ENCODE data around the gene SLC4A11.

Gene SLC4A11

DNA sequence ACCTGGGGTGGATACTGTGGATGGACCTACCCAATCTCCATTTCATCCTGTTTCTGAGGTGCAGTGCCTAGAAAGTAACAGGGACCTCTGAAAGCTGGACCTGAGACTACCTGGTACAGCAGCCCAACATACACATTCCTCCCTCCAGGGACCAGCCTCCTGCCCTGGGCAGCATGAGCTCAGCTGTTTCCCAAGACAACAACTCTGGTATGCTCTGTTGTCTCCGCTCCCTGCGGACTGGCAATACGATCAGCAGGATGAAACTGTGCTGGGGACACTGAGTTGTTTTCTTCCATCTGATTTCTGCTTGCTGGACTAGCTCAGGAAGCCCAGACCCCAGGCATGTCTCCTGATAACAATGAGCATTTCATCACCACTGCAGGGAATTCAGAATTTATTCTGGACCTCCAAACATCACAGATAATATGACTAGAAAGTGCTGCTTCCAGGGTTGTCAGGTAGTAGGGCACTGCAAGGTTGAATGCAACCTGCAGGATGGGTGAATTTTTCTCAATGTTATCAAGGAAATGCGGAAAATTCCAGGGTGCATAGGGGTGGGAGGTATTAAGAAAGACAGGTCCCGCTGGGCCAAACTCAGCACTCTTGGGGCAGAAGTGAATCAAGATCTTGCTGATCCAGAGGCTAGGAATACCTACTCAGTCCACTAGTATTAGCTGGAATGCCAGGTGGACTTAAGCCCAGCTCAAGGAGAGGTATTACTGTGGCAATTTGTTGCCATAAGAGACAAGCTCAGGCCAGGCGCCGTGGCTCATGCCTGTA lies 38.9 kb upstream of the SLC4A11 start:
- peaks cover 7% of the 10 kb centered on the region; the same call in 1 of the 2 replicates for H3K36me3 ChIP-seq
- no peak for DNase-seq

DNA sequence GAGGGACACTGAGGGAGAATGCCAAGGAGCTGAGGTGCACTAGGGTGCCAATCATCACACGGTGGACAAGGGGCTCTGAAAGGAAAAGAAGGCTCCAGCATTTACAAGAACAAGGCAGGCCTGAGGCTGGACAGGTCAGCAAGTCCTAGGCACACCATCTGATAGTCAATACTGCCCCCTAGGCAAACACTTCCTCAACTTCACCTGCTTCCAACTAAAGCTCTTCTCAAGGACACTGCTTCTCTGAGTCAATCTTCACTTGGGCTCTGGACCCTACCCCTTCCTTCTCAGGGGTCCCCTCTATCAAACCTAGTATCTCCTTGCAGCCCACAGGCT lies 37.7 kb upstream of the SLC4A11 start:
- H3K27me3 ChIP-seq: no peaks in the 10 kb centered on the region
- TF ChIP-seq, protein P1, sequence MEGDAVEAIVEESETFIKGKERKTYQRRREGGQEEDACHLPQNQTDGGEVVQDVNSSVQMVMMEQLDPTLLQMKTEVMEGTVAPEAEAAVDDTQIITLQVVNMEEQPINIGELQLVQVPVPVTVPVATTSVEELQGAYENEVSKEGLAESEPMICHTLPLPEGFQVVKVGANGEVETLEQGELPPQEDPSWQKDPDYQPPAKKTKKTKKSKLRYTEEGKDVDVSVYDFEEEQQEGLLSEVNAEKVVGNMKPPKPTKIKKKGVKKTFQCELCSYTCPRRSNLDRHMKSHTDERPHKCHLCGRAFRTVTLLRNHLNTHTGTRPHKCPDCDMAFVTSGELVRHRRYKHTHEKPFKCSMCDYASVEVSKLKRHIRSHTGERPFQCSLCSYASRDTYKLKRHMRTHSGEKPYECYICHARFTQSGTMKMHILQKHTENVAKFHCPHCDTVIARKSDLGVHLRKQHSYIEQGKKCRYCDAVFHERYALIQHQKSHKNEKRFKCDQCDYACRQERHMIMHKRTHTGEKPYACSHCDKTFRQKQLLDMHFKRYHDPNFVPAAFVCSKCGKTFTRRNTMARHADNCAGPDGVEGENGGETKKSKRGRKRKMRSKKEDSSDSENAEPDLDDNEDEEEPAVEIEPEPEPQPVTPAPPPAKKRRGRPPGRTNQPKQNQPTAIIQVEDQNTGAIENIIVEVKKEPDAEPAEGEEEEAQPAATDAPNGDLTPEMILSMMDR (IDR thresholded peaks at IDR 0.05; ENCODE audit: low read depth, low read length): peak; percentile 40
- H3K4me3 ChIP-seq (ENCODE audit: low read depth, low read length): no peak overlapping the region
- DNase-seq: no peak
- peaks cover 7% of the 10 kb centered on the region; the same call in 1 of the 2 replicates for H3K36me3 ChIP-seq
- H3K4me1 ChIP-seq: no peaks in the 10 kb centered on the region
- H3K9me3 ChIP-seq: no peaks in the 10 kb centered on the region

More for the DNA sequence above, 38.9 kb upstream of the SLC4A11 start:
- peaks cover 2% of the 10 kb centered on the region for H3K4me1 ChIP-seq
- H3K4me3 ChIP-seq (ENCODE audit: low read depth, low read length): no peak overlapping the region
- no peaks in the 10 kb centered on the region; the same call in 1 of the 2 replicates for H3K9me3 ChIP-seq
- TF ChIP-seq, protein P1 (IDR thresholded peaks at IDR 0.05; ENCODE audit: low read depth, low read length): no peak
- no peaks in the 10 kb centered on the region for H3K27me3 ChIP-seq

DNA sequence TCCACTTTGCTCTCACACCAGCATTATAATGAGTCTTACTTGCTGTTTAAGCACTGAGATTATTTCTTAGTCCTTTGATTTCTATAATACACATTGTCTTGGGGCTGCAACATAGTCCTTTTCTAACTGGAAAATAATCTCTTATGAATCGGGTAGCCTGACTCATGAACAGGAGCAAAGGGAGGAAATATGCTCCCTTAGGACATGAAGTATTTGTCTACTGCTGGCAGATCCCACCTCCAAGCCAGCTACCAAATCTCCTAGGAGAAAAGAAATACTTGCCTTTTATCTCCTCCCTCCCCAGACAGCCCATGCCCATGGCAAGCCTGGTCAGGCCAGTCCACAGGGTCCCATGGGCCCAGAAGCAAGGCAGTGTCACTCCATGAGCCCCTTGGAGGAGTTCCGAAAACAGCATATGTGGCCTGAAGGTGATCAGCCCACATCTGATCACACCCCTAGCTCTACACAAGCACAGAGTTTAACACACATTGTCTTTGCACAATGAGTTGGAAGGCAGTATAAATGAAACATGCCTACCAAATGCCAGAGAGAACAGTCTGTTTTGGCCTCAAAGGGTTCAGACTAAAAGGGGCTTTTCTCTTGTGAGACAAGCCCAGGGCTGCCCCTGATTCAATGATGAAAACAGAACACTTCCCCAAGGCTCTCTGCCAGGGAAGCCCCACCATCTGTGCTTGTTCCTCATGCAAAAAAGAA lies 37.1 kb upstream of the SLC4A11 start:
- TF ChIP-seq, protein P1 (IDR thresholded peaks at IDR 0.05; ENCODE audit: low read depth, low read length): no peak
- H3K27me3 ChIP-seq: no peaks in the 10 kb centered on the region
- no peak overlapping the region for H3K4me3 ChIP-seq (ENCODE audit: low read depth, low read length)
- no peaks in the 10 kb centered on the region for H3K9me3 ChIP-seq
- H3K36me3 ChIP-seq: peaks cover 5% of the 10 kb centered on the region; the same call in 1 of the 2 replicates
- no peak for DNase-seq
- no peaks in the 10 kb centered on the region for H3K4me1 ChIP-seq

DNA sequence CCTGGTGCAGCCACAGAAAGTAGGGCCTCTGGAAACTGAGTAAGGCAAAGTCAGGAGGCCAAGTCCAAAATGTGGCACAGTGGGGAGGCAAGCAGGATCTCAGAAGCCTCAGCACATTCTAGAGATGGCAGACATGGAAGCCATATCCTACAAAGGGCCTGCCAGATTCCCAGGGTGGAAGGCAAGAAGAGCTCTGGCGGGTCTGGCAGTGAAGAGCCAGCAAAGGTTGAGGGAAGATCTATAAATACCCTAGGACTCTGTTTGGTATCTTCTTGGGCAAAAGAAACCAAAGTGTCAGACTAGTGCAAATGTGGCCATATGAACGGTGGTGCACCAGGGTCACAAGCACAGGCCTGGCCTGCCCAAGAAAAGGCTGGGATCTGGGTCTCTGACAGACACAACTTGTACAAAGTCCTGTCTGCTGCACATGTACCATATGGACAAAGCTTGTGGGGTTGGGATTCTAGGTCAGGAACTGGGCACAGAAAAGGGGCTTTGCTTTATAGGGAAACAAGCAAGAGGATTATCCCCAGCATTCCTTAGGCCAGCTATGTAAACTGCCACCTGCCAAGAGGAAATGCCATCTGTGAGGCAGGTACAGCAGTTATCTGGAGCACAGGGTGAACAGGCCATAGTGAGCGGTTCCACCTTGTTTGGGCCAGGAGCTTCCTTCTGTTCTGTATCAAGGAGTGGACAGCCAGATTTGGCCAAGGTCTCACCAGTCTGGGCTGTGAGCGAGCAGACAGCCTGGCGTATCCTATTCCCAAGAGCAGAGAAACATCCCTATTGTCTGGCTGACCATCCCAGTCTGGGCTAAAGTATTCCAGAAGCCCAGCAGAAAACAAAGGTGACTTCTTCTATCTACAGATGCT lies 36.3 kb upstream of the SLC4A11 start:
- Histone ChIP-seq H3K4me1 (no peaks in the 10 kb centered on the region), H3K27me3 (no peaks in the 10 kb centered on the region), H3K9me3 (no peaks in the 10 kb centered on the region), H3K4me3 (ENCODE audit: low read depth, low read length) (no peak overlapping the region), H3K36me3 (no peaks in the 10 kb centered on the region; the same call in 1 of the 2 replicates)
- no peak for DNase-seq
- TF ChIP-seq, protein P1 (IDR thresholded peaks at IDR 0.05; ENCODE audit: low read depth, low read length): no peak

DNA sequence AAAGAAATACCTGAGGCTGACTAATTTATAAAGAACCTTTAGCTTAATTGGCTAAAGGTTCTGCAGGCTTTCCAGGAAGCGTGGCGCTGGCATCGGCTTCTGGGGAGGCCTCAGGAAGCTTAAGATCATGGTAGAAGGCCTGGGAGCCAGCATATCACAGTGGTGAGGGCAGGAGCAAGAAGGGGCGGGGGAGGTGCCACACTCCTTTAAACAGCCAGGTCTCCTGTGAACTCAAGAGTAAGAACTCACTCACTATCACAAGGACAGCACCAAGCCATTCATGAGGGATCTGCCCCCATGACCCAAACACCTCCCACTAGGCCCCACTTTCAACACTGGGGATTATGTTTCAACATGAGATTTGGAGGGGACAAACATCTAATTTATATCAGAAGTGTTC lies 34.4 kb upstream of the SLC4A11 start:
- Histone ChIP-seq H3K9me3 (no peaks in the 10 kb centered on the region), H3K4me1 (no peaks in the 10 kb centered on the region), H3K27me3 (no peaks in the 10 kb centered on the region), H3K4me3 (ENCODE audit: low read depth, low read length) (no peak overlapping the region), H3K36me3 (no peaks in the 10 kb centered on the region; the same call in 1 of the 2 replicates)
- TF ChIP-seq, protein P1 (IDR thresholded peaks at IDR 0.05; ENCODE audit: low read depth, low read length): no peak
- no peak for DNase-seq

All from BE2C (cell line).